GM12872 (cell line): ENCODE measurements around the gene ABI3BP.

Source experiments
- CTCF ChIP-seq: IDR thresholded peaks from 3 replicates; pipeline ENCODE4 v1.5.1; 2011; ENCODE audit warnings: low read depth, mild to moderate bottlenecking, low read length, moderate library complexity; ENCODE audit not compliant: insufficient read depth

The ABI3BP gene

GRCh38 chr3:100880845-100881244 lies 112.4 kb downstream of the ABI3BP start:
- TF ChIP-seq CTCF, result no peak

- no peak for TF ChIP-seq CTCF
Observed at GRCh38 chr3:100880072-100880471, 113.1 kb downstream of the ABI3BP start.

GRCh38 chr3:100879195-100879810 lies 113.9 kb downstream of the ABI3BP start:
- TF ChIP-seq CTCF, result no peak

- TF ChIP-seq CTCF, result no peak
Observed at GRCh38 chr3:100877286-100877685, 115.9 kb downstream of the ABI3BP start.

- TF ChIP-seq CTCF, result no peak
Observed at GRCh38 chr3:100875239-100875638, 118.0 kb downstream of the ABI3BP start.

GRCh38 chr3:100873611-100874010 lies 119.6 kb downstream of the ABI3BP start:
- no peak for TF ChIP-seq CTCF

GRCh38 chr3:100871306-100871705 lies 121.9 kb downstream of the ABI3BP start:
- no peak for TF ChIP-seq CTCF
